Stimulated activated naive CD8-positive, alpha-beta T cell treated with anti-CD3 and anti-CD28 coated beads, Interleukin-15, Interleukin-2, amounts not matched to agents 100 U/mL and 50 U/mL, for 24 hours (primary cell): ENCODE data around the gene CRACDL.

ENCODE experiments used
- ATAC-seq: fragments of 150-1000 bp; cut with Tn5 transposase; one replicate; pipeline ENCODE4 v1.10.0; 2021
- DNase-seq: peaks from one replicate; pipeline ENCODE4 v3.0.0; 2021

The CRACDL gene

DNA sequence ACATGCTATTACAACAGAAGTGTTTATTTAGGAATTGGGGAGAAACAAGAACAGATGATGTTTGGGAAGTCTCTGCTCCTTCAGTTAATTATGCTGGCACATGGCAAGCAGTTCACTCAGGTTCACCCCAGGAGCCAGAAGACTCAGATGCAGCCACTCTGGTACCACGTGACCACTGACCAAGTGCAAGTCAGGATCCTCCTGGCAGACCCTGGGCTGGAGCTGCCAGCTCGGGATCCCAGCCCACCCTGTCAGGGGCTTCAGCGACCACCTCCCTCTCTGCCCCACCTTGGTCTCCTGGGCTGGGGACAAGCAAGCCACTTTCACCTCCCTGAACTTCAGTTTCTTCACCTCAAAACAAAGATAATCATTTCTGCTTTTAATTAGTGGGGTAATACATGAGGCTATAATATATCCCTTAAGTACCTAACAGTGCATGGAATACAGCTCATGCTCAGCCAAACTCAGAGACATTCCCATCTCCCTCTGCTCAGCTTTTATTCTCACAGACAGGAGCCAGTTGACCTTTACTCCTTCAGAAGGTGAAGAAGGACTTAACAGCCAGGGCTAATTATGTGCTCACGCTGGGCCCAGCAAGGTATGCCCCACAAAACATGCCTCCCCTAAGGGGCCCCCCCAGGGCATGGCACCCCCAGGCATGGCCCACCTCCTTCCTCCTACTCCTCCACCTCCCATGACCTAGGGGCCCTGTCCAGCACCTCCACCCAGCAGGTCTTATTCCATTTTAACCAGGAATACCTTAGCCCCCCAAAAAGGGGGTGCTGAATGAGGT is 11.8 kb downstream of the CRACDL start:
- DNase-seq (no peak), ATAC-seq (no peak)

DNA sequence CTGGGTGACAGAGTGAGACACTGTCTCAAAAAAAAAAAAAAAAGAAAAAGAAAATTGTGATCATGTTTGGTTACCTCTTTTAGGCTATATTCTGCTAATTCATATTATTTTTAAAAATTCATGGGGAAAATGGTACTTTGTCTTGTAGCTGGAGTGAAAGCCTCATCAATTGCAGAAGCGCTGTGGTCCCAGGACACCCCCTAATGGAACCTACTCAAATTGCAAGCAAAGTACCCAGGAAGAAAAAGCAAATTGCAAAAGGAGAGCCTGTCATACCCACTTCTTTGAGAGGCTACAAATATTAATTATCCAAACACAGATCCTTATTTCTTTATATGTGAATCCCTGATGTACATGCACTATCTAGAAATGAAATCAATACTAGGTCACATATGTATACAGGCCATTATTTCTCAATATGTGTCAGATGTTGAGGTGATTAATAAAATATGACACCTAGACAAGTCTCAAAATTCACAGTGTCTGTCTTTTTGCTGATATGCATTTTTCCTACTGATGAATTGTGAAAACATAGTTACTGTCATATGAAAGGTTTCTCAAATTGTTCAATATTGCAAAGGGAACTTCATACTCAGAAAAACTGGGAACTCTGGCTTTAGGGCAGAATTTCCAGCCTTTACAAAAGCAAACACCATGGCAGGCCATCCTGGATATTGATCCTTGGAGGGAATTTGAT is 12.6 kb downstream of the CRACDL start:
- no peak for ATAC-seq
- no peak for DNase-seq

DNA sequence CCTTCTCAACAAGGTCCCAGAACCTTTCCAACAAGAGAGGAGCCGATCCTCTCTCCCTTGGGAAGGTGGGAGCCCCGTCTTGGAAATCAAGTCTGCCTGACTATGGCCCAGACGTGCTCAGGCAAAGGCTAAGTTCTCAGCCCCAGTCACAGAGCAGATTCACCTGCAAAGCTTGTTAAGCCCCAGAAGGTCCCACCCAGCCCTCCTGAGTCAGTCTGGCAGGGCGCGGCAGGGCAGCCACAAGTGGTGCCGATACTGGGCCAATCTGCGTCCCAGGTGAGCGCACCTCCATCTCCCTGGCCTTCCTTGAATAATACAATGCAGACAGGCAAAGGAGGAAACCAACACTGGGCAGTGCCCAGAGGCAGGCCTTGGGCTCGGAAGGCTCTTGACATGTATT is 15.0 kb downstream of the CRACDL start:
- ATAC-seq (no peak), DNase-seq (no peak)

DNA sequence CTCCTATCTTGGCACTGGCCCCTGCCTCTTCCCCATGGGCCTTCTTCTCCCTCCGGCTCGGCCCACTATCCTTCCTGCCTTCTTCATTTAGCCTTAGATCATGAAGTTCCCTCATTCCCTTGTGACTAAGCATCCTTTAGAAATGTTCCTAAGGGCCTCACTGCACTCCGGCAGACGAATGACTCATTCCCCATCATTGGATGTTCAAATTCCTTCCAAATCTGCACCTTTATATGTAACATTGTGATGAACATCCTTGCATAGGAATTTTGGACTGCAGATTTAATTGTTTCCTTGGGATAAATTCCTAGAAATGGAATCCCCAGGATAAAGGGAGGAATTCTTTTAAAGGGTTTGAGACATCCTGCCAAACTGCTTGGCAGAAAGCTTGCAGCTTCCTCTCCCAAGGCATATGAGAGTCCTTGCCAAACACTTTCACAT is 19.0 kb downstream of the CRACDL start:
- ATAC-seq, result no peak
- DNase-seq, result no peak

DNA sequence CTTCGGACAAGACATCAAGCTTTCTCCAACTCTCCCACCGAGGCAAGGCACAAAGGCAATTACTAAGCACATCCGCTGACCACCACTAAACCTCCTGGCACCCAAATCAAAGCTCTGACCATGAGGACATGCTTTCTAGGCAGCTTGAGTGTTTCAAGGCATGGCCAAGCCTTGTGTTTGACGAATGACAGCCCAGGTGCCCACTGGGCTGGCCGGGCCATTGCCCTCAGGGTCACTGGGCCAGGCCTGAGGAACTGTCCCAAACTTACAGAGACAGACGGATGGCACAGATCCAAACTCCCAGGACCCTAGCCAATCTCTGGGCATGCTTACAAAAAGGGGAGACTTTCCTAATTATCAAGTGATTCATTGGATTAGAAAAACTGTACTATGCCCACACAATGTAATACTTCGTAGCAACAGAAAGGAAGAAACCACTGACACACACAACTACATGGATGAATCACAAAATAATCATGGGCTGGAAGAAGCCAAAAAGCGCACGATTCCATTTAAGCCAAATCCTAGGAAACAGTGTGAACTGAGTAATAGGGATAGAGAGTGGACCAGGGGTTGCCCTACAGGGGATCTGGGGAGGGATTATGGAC is 20.2 kb downstream of the CRACDL start:
- DNase-seq (no peak), ATAC-seq (no peak)

DNA sequence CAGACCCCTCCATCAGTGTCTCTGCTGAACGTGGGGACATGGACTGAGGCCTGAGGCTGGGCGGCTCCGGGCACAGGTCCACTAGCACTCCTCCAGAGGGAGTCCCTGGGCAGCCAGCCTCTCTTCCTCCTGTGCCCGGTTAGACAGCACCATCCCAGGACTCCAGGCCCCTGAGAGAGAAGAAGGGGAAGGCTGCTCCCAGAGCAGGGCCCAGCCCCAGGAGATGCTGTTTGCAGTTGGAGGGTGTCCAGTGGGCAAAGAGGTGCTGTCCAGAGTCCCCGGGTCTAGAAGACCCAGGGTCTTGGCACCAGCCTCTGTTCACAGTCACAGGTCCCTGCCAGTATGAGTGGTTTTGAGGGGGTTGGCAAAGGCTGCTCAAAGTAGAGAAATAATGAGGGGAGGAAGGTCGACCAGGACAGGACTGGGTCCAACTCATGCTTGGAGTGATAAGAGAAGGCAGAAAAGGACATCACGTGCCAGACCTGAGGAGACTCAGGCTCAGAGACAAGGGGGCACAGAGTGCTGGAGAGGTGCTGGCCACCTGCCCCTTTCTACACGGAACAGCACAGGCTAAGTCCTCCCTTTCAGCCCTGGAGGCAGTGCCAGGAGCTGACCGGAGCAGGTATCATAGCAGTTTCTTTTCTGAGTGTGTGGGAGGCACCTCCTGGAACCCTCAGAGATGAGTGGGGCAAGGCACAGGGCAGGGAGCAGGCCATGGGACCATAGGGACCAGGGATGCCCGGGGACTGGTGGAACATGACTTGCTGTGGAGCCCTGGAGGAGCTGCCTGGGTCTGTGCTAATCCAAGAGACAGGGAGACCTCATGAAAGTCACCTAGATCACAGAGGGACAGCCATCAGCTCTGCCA is 21.1 kb downstream of the CRACDL start:
- no peak for DNase-seq
- no peak for ATAC-seq

DNA sequence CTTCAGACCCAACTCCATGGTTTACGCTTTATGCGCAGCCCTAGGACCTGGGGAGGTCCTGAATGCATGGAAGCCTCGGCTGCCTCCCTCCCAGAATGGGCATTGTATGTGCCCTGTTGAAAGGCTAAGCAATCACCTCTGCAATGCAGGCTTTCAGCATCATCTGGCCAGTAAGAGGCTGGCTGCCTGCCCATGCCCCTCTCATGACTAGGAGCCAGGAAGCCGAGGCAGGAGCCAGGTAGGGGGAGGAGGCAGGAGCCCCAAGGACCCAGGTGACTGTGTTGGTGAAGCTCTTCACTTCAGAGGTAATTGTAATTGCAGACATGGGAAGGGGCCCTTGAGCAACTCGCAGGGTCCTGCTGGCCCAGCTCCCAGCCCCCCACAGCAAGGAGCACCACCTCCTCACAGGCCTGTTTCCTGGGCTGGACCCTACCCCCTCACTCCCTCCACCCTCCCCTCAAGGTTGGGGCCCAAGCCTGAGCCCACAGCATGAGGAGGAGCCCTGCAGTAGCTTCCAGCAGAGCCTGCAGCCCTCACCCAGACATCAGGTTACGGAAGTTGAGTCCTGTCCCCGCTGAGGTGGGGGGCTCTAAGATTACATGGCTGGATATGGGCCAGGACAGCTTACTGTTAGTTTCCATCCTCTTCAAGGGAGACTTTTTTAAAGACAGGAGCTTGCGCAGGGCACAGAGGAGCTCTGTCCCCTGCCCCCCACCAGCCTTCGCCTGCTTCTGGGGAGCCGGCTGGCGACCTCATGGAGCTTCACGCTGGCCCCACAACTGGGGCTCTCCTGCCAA is 21.9 kb downstream of the CRACDL start:
- DNase-seq, result no peak
- no peak for ATAC-seq

DNA sequence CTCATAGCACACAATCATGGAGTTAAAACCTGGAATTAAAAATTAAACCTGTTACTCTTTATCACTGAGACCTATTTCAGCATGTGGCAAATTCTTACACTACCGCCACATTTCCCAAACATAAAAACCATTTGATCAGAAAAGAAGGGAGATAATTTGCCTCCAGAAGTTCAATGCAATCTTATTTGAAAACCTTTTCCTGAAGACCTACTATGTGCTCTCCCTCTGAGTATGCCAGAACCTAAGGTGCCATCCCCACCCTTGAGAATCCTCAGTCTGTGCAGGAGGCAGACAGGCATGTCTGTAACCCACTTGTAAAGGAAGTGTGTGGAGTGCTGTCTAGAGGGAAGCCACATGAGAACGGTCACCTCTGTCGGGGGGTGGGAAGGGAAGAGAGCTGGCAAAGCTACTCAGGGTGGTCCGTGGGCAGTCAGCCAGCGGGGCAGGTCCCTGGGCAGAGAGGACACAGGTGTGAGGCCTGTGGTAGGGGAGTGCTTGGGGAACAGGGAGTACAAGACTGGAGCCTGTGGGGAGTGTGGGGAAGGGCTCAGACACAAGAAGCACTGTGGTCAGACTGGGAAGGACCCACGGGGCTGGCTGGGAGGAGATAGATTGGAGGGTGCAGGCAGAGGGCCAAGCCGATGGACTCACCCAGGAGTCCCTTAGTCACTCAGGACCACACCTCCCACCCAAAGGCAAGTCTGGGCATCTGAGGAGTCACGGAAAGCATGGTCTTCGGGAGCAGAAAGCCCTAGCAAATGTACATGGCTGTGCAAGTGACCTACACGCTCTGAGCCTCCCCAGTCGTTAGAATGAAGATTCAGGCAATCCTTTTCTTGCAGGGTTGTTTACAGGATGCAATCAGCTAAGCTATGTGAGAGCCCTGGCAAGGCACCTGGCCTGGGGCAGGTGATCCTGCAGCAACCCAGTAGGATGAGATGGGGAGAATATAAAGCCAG is 22.8 kb downstream of the CRACDL start:
- ATAC-seq, result no peak
- DNase-seq, result no peak

DNA sequence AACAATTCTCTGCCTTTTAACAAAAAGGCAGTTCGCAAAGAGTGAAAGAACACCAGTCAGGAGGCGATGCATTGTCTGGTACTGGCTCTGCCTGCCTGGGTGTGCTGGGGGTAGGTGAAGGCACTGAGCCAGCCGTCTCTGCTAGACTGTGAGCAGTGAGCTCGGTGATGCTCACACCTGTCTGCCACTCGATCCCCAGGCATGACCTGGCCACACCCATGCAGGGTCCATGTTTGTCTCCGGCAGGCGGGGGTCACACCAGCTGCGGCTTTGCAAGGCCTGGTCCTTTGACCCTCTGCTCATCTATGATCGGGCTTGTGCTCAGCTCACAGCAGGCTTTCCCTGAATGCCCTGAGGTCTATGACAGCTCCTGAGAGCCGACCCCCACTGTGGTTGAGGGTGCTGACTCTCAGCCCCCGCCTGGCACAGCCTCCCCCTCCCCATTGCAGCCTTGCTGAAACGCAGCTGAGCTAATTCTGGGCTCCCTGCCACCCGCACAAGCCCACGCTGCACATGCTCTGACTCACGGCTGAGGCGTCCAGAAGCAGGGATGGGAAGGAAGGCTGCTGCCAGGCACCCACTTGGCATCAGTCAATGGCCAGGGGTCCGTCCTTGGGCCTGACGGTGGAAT is 23.7 kb downstream of the CRACDL start:
- DNase-seq, result no peak
- no peak for ATAC-seq

DNA sequence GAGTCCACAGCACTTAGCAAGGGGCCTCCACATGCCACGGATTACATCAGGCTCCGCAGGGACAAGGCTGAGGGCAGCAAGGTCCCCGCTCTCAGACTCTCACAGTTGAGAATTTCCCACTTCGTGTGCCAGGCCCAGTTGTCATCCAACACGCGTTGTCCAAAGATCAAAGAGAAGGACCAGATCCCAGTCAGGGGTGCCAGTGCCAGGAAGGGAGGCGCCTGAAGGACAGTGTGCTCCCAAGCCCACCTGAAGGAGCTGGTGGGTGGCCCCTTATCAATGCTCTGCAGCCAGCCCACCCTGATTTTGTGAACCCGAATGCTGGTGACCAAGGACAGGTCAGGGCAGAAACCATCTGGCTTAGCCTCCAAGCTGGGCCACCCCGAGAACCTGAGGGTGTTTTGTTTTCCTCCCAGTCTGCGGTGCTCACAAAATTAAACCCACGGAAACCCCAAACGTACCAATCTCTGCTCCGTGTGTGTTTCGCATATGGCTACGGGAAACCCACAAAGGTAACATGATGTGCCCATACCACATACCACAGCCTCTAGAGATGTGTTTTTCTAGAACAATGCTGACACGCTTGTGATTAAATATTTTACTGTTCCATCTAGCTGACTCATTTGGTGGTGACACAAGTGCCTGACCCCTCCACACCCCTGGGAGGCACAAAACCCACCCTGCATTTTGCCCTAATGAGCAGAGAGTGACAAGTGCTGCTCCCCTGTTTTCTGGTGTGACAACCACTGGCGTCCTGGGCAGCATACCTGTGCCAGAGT is 24.5 kb downstream of the CRACDL start:
- DNase-seq (no peak), ATAC-seq (peak; percentile 40)

DNA sequence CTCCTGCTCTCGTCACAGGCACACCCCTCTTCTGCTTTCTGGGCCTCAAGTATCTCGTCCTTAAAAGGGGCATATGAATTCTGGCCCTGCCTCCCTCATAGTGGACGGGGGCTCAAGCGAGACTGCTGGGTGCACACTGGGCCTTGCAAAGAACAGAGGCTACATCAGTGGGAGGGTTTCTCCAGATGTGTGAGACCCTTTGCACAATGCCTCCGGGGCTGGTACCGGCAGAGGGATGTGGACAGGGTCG is 25.0 kb downstream of the CRACDL start:
- DNase-seq (no peak), ATAC-seq (no peak)

DNA sequence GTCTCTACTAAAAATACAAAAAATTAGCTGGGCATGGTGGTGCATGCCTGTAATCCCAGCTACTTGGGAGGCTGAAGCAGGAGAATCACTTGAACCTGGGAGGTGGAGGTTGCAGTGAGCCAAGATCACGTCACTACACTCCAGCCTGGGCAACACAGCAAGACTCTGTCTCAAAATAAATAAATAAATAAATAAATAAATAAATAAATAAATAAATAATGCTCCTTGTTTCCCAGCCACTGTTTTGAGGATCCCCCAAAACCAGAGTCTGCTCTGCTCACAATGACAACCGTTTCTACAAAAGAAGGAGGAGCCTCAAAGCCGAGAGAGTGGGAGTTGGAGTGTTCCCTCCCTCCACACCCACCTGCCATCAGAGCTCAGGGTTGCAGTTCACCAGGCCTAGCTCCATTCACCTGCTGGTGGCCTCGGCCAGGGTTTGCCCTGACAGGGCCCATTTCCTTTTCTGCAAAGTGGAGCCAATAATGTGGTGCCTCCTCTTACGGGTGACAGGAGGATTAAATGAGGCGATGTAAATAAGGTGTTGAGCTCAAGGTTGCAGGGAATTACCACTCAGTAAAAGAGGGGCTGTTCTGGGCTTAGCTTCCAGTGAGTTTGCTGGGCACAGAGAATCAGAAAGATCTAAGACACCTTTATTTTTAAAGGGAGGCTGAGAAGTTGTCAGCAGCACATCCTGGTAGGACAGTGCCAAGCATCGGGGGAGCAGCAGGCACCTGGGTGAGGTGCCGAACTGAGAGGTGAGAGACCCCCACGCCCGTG is 25.5 kb downstream of the CRACDL start:
- ATAC-seq (no peak), DNase-seq (no peak)

DNA sequence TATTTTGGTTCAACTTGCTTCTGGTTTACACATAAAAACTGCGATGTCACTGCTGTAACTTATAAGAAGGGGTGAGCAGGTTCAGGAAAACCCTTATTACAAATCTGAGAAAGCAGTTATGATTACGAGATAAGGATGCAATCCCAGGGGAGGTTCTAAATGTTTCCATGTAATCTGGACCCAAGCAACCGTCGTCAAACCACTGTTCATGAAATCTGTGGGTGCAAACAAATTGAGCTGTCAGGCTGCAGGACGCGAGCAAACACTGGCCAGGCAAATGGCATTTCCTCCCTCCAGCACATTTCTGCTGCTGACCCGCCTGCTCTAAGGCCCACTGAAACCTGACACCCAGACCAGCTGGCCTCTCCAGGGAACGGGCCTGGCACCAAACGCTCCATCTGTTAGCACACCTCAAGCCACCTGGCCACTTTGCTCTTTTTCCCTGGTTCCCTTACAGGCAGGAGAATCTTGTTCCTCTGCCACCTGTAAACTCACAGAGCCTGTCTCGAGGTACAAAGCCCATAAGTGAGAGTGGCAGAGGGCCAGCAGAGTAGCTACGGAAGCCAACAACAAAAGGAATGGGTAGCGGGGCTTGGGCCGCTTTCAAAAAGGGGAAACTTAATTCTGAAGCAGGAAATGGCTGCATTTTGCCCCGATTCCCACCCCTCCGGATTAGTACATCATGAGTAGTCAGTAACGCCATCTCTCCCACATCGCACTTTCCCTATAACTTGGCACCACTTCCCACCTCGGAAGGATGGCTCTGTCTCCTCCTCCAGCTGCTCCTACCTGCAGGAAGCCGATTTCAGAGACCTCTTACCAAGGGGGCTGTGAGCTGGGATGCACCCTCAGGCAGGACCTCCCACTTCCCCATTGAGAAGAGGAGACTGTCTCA is 26.5 kb downstream of the CRACDL start:
- DNase-seq, result no peak
- no peak for ATAC-seq

DNA sequence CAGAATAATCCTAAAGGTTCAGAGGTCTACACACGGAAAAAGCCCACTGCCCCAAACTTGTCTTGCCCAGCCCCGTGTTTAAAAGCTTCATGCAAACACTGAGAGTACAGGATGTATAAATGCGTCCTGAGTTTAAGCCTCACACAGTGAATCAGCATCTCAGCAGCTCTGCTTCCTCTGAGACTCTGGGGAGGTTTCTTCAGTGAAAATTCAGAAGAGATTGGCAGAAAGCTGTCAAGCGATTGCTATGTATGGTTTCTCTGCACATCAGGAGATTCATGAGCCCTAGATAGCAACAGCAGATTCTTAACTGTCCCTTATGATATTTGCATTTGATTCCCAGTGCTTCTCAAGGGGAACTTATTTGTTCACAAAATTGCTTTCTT is 27.1 kb downstream of the CRACDL start:
- no peak for ATAC-seq
- DNase-seq, result no peak

DNA sequence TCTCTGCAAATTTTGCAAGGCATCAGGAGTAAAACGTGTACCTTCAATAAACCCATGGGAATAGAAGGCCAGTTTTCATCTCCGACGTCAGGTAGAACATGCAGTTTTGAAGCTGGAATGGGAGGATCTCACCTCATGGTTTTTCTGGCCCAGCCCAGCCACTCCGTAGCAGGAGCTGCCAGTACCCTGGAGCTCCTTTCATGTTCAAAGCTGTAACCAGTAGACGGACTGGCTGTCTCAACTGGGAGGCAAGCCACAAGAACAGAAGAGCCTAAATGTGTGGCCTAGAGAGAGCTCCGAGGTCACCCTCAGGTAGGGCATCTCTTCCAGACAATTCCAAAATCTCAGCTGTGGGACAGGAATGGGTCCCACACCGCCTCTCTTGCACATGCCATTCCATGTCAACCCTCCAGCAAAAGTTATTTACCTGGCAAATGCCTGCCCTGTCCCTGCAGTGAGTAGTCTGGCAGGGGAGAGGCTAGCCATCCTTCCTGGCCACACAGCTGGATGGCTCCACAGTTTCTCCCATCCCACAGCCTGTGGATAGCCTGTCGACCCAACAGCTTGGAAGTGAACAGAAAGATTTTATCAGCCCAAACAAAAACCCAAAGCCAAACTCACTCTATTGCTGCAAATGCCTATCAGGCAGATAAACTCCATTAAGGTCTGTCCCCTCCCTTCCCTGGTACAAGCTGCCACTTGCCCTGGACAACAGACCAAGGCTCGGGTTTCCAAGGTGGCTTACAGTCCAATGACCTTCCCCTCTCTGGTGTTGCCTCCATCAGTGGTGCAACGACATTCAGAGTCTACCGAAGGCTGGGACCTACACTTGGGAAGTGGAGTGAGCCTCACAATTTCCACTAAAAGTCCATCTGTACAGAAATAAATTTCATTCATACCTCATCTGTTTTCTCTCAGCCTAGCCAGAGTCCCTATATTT is 27.8 kb downstream of the CRACDL start:
- no peak for ATAC-seq

DNA sequence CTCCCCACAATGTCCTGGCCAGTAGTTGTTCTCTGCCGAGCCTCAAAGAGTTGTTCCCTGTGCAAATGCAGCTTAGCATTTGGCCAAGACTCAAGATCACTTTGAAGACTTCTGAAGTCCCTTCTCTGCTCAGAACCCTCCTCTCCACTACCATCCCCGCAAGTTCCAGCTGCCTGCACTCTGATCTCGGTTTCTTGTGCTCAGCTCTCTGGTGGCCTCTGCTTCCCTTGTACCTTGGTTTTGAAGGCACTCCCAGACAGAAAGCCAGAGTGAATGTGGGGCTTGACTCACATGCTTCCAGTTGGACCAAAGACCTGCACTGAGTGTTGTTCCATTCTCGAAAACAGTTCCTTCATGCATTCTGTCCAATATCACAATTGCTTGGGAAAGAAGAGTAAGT is 28.6 kb downstream of the CRACDL start:
- ATAC-seq, result no peak
- DNase-seq, result no peak

More for the DNA sequence above, 27.8 kb downstream of the CRACDL start:
- no peak for DNase-seq
